GM13976 (cell line): ENCODE measurements around the gene EIF3J.

Experiments used
- DNase-seq: peaks from one replicate; pipeline ENCODE4 v3.0.0; 2012; ENCODE audit warnings: low spot score
- CTCF ChIP-seq: IDR thresholded peaks from 2 replicates; pipeline ENCODE4 v1.5.1; 2012; ENCODE audit warnings: borderline replicate concordance, mild to moderate bottlenecking; ENCODE audit not compliant: insufficient read depth; ENCODE audit errors: extremely low read depth, missing control alignments, control extremely low read depth
- in situ Hi-C: fragments of 300-500 bp; cut with MboI; formaldehyde crosslinking; loops from one replicate; pipeline ENCODE4 v1.12.0; 2022; ENCODE audit warnings: low sequenced_read_pairs, mixed read lengths, inconsistent platforms; ENCODE audit not compliant: unreplicated experiment

Gene EIF3J

GRCh38 chr15:44598892-44599291, 61.9 kb downstream of the EIF3J start:
- TF ChIP-seq CTCF = no peak
- in situ Hi-C loops = no loop called here
- DNase-seq = no peak

- DNase-seq = no peak
- in situ Hi-C loops = no loop called here
- TF ChIP-seq CTCF = no peak
Measured at GRCh38 chr15:44603126-44603525, 66.2 kb downstream of the EIF3J start.

DNA sequence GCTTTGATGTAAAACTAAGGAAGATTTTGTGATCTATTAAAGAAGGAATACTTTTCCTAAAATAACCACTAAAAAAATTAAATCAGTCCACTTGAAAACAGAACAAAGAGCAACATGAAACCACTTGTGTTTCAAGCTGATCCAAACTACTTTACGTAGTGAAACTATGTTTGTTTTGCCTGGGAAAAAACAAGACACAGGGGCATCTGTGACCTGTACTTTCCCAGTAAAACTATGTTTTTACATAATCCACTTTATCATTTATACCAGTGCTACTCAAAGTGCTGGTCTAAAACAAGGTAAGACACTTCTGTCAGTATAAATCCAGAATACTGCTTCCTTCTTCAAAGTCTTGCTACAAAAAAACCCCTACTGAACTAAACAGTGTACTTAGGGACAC, 69.8 kb downstream of the EIF3J start:
- DNase-seq = no peak
- in situ Hi-C loops = no loop called here
- no peak for TF ChIP-seq CTCF
